ENCODE results near the gene CIB4.

DNA sequence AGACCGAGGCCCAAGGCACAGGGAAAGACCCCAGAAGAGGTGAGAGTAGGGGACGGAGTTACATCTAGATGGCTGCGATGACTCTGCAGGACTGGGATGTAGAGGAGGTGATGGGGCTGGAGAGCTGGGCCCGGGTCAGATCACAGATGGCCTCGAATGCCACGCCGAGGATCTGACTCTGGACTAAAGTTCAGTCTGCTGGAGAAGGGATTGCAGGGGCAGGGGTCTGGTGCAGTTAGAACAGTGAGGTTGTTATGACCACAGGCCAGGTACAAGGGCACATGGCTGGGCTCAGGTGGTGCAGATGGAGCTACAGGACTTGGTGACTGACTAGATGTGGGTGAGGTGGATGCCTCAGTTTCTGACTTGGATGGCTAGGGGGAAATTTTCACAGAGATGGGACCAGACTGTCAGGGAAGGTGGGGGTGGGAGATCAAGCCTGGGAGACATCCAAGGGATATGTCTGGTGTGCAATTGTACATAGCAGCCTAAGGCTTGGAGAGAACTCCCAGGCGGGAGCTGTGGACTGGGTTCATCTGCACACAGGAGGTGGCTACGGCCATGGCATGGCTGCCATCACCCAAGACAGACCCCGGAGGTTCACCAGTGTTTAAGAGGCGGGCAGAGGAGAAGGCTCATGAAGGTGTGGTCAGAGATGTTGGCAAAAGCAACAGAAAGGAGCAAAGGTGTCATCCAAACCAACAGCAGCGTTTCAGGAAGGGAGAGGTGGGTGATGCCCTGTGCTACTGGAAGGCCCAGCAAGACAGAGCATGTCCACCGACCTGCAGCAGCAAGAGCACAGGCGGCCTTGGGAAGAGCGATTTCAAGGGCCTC lies 66.9 kb downstream of the CIB4 start:
- TF ChIP-seq EP300 (IDR thresholded peaks at IDR 0.05; ENCODE audit: borderline replicate concordance) (no peak), TCF12 (IDR thresholded peaks at IDR 0.05; ENCODE audit: low read depth) (no peak), EGR1 (IDR thresholded peaks at IDR 0.05) (no peak), FOXM1 (IDR thresholded peaks at IDR 0.05; ENCODE audit: borderline replicate concordance, low read depth) (no peak), TEAD4 (IDR thresholded peaks at IDR 0.05) (no peak), TAF1 (IDR thresholded peaks at IDR 0.05; ENCODE audit: low read depth) (no peak), YY1 (IDR thresholded peaks at IDR 0.05; ENCODE audit: low read depth) (no peak), NFIC (IDR thresholded peaks at IDR 0.05) (no peak), MAX (IDR thresholded peaks at IDR 0.05) (no peak), RAD21 (IDR thresholded peaks at IDR 0.05; ENCODE audit: low read depth) (no peak), CEBPB (IDR thresholded peaks at IDR 0.05) (no peak), REST (IDR thresholded peaks at IDR 0.05; ENCODE audit: low read depth) (no peak)
